HG02678 (cell line): ENCODE measurements around the gene CCR9.

Source experiments
- ATAC-seq: cut with Tn5 transposase; IDR thresholded peaks from one replicate; pipeline ENCODE4 v1.9.1; 2021; ENCODE audit warnings: mild to moderate bottlenecking, moderate library complexity; ENCODE audit not compliant: unreplicated experiment

The CCR9 gene

DNA sequence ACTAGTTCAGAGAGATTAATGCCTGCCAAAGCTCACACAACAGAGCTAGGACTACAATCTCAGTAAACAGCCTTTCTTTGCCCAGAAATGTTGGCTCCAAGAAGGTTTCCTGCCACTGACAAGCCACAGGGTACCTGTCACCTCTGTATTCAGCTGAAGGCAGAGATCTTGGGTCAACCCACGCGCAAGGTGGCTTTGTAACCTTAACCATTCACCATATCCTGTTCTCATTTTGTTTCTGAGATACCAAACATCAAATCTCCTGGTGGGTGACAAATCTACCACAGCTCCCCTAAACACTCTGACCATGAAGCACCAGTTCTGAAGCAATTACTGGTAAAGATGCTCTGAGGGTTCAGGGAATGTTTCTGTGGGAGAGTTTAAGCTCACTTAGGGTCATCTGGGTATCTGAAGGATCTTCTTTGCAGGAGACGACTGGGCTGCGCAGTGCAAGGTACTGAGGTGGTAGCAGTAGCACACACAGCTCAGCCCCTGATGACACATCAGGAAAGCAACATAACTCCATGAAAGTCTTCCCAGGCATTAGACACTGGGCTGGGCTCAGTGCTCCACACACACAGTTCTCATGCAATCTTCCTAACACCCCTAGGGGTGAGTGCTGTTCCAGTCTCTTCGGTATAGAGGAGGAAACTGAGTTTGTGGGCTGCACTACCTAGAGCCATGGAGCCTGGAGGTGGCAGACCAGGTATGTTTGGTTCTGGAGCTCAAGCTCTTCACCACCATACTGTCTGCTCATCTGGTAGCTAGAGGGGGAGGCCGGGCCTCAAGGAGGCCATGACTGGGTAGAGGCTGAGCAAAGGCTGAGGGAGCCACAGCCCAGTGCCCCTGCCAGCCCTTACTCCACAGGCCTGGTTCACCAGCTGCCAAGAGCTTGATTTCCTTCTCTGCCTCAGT, 64.6 kb downstream of the CCR9 start:
- ATAC-seq = no peak

DNA sequence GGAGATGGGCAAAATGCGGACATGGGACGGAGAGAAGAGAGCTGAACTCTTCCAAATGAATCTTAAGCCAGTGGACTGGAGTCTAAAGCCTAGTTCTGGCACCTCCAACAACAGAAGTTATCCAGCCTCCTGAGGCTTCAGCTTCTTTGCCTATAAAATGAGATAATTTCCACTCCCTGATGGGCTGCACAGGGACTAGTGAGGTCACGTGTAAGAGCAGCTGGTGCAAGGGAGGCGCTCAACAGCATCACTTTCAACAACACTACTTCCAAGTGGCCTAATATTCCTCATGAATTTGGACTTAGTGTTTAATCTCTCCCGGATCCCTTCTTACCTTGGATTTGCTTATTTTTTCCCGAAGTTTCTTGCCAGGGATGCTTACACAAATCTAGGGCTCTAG, 65.6 kb downstream of the CCR9 start:
- no peak for ATAC-seq

DNA sequence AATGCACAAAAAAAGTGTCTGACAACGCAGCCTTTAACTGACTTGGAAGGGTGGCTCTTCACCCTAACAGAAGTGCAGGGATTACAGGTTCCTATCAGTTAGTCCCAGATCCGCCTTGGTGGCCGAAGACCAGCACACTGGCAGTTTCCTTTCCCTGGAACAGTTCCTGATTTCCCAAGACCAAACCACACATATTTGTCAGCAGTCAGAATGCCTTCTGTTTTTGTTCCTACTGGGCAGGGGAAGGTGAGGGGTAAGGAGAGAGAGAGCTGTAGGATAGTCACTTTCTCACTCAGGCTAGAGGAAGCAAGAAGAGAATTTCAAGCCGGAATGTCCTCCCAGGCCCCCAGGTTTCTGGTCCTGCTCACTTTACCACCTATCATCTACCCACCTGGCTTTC, 66.1 kb downstream of the CCR9 start:
- no peak for ATAC-seq
